Activated T-helper 1 cell treated with anti-CD3 and anti-CD28 coated beads, Interleukin-12 subunit alpha, Interleukin-12 subunit beta, Interleukin-2, Interleukin-4 antibody, amounts not matched to agents 30 ng/mL and 10 ng/mL and 1 ng/mL, durations not matched to agents 14 hours and 24 hours and 36 hours (primary cell): ENCODE data around the gene C6orf52. TPM values are rescaled to one million over a fixed set of nuclear protein-coding genes. Genes with fewer than 3 reads are reported as not detected.
"Not testable (repeated sequence)": the region's sequence is repeated elsewhere in the genome, so short reads cannot be mapped to it uniquely, and the experiment has no call there.

ENCODE experiments used
- DNase-seq: peaks from one replicate; pipeline ENCODE4 v3.0.0; 2021; ENCODE audit warnings: low spot score
- H3K27ac Mint-ChIP-seq: one replicate; pipeline ENCODE4 v1.8.0; 2021; ENCODE audit warnings: mild to moderate bottlenecking, mixed read lengths
- H3K27me3 Mint-ChIP-seq: one replicate; pipeline ENCODE4 v1.8.0; 2022; ENCODE audit warnings: mild to moderate bottlenecking, moderate library complexity, mixed read lengths; ENCODE audit not compliant: insufficient read depth
- H3K36me3 Mint-ChIP-seq: one replicate; pipeline ENCODE4 v1.8.0; 2021; ENCODE audit warnings: low read depth, mixed read lengths
- H3K4me1 Mint-ChIP-seq: one replicate; pipeline ENCODE4 v1.8.0; 2021; ENCODE audit warnings: low read depth, mixed read lengths
- H3K4me3 Mint-ChIP-seq: one replicate; pipeline ENCODE4 v1.8.0; 2021; ENCODE audit warnings: mild to moderate bottlenecking, moderate library complexity, mixed read lengths
- H3K9me3 Mint-ChIP-seq: one replicate; pipeline ENCODE4 v1.8.0; 2021; ENCODE audit warnings: mixed read lengths
- intact Hi-C: fragments of 100-400 bp; cut with micrococcal nuclease; formaldehyde crosslinking; loops from one replicate; pipeline ENCODE4 v1.15.1; 2024
- total RNA-seq: library from RNA; stranded (reverse); gene quantifications from 2 replicates; pipeline ENCODE4 v1.2.3, GENCODE V29; 2022

Gene C6orf52
- total RNA-seq, 1 donor from 2014 or later, result 3.6 TPM

GRCh38 chr6:10687582-10687981 lies 6.8 kb downstream of the C6orf52 start:
- H3K27ac Mint-ChIP-seq, result no peak overlapping the region
- no peaks in the 10 kb centered on the region for H3K9me3 Mint-ChIP-seq

DNA sequence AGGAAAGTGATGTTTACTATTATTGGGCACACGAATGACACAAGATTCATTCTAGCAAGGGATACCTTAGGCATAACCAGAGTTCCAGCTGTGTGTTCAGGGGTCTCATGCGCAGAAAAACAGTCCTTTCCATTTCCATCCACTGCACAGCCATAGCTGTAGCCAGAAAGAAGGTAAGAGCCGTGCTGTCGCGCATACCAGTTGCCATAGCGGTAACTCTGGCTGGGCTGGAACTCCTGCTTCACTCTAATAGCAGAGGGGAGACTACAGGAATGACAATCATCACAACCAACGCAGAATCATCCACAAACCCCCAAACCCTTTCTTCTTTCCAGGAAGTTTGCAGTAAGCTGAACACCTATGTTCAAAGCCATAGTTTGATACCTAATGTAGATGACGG lies 7.5 kb downstream of the C6orf52 start:
- no peak for DNase-seq
- Mint-ChIP-seq H3K27me3 (peaks cover 1% of the 10 kb centered on the region), H3K4me1 (peaks cover 41% of the 10 kb centered on the region), H3K9me3 (no peaks in the 10 kb centered on the region), H3K27ac (no peak overlapping the region), H3K4me3 (no peak overlapping the region), H3K36me3 (peaks cover 2% of the 10 kb centered on the region)
- intact Hi-C loops, result no loop called here

More at GRCh38 chr6:10687582-10687981, 6.8 kb downstream of the C6orf52 start:
- Mint-ChIP-seq H3K36me3 (no peaks in the 10 kb centered on the region), H3K27me3 (peaks cover 1% of the 10 kb centered on the region), H3K4me1 (peaks cover 35% of the 10 kb centered on the region), H3K4me3 (no peak overlapping the region)
- DNase-seq, result no peak
- intact Hi-C loops, result no loop called here

GRCh38 chr6:10685092-10685915 lies 9.1 kb downstream of the C6orf52 start:
- H3K4me1 Mint-ChIP-seq, result peaks cover 45% of the 10 kb centered on the region
- peaks cover 1% of the 10 kb centered on the region for H3K27me3 Mint-ChIP-seq
- no peak overlapping the region for H3K4me3 Mint-ChIP-seq
- H3K36me3 Mint-ChIP-seq, result peaks cover 2% of the 10 kb centered on the region
- H3K27ac Mint-ChIP-seq, result peak overlapping the region; percentile 18
- intact Hi-C loops, result loop anchor here (1.0 to 2.0 kb wide), 2 partner anchors 9 to 31 kb away; partner anchors contain the start of genes C6orf52 and PAK1IP1
- DNase-seq, result no peak
- no peaks in the 10 kb centered on the region for H3K9me3 Mint-ChIP-seq

DNA sequence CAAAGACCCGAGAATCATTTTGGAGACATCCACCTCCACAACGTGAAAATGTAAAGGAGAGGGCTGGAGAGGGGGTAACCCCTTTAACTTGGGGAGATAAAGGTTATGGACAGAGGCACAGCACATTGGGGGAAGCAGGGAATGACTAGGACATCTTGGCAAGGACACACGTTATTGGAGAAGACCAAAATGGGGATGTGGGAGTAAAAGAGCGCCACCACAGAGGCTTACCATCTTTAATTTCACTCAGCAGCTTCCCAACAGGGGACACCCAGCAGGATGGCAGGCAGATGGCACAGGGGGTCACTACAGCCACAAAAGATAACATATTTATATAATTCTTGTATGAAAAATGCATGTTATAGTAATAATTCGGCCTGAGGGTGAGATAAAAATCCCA lies 9.8 kb downstream of the C6orf52 start:
- peak overlapping the region; percentile 3 for H3K4me3 Mint-ChIP-seq
- no peaks in the 10 kb centered on the region for H3K9me3 Mint-ChIP-seq
- H3K27me3 Mint-ChIP-seq, result peaks cover 4% of the 10 kb centered on the region
- H3K4me1 Mint-ChIP-seq, result peaks cover 45% of the 10 kb centered on the region
- no peak overlapping the region for H3K27ac Mint-ChIP-seq
- peaks cover 2% of the 10 kb centered on the region for H3K36me3 Mint-ChIP-seq
- no peak for DNase-seq
- intact Hi-C loops, result loop anchor here (1.0 to 2.0 kb wide), 2 partner anchors 10 to 30 kb away; partner anchors contain the start of genes C6orf52 and PAK1IP1

DNA sequence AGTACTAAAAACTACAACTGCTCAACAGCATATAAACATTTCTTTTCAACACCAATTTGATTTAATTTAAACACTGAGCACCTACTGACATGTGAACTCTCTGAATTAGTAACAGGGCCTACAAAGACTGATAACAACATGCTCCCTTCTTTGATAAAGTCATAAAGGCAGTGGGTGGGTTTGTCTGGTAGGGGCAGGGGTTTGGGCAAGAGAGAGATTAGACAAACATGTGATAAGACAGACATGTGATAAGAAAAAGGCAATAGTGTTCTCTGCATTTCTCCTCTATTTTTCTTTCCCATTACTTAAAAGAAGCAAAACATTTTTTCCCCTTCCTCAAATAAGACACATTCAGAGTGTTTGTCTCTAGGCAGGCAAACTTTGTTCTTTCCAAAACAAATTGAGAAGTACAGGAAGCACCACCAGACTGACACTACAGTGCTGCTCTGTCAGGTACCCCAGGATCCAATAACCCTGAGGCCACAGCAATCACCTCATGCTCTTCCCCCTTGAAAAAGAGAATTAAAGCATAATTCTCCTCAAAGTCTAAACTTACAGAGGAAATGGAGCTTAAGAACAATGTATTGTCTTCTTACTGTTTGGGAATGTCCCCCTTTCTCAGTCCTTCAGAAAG lies 11.9 kb downstream of the C6orf52 start:
- peaks cover 45% of the 10 kb centered on the region for H3K4me1 Mint-ChIP-seq
- H3K36me3 Mint-ChIP-seq, result peaks cover 2% of the 10 kb centered on the region
- no peak for DNase-seq
- H3K4me3 Mint-ChIP-seq, result no peak overlapping the region
- intact Hi-C loops, result no loop called here
- peak overlapping the region; percentile 49 for H3K27ac Mint-ChIP-seq
- H3K27me3 Mint-ChIP-seq, result peaks cover 4% of the 10 kb centered on the region
- no peaks in the 10 kb centered on the region for H3K9me3 Mint-ChIP-seq

GRCh38 chr6:10681795-10682194 lies 12.6 kb downstream of the C6orf52 start:
- peaks cover 4% of the 10 kb centered on the region for H3K27me3 Mint-ChIP-seq
- peaks cover 2% of the 10 kb centered on the region for H3K36me3 Mint-ChIP-seq
- DNase-seq, result no peak
- H3K4me1 Mint-ChIP-seq, result peaks cover 45% of the 10 kb centered on the region
- H3K4me3 Mint-ChIP-seq, result no peak overlapping the region
- H3K27ac Mint-ChIP-seq, result no peak overlapping the region
- H3K9me3 Mint-ChIP-seq, result no peaks in the 10 kb centered on the region
- intact Hi-C loops, result no loop called here

GRCh38 chr6:10678456-10678855 lies 16.0 kb downstream of the C6orf52 start:
- peaks cover 2% of the 10 kb centered on the region for H3K27me3 Mint-ChIP-seq
- H3K9me3 Mint-ChIP-seq, result peaks cover 4% of the 10 kb centered on the region
- H3K4me1 Mint-ChIP-seq, result peaks cover 18% of the 10 kb centered on the region
- H3K4me3 Mint-ChIP-seq, result no peak overlapping the region
- intact Hi-C loops, result no loop called here
- peaks cover 2% of the 10 kb centered on the region for H3K36me3 Mint-ChIP-seq
- no peak for DNase-seq
- no peak overlapping the region for H3K27ac Mint-ChIP-seq

DNA sequence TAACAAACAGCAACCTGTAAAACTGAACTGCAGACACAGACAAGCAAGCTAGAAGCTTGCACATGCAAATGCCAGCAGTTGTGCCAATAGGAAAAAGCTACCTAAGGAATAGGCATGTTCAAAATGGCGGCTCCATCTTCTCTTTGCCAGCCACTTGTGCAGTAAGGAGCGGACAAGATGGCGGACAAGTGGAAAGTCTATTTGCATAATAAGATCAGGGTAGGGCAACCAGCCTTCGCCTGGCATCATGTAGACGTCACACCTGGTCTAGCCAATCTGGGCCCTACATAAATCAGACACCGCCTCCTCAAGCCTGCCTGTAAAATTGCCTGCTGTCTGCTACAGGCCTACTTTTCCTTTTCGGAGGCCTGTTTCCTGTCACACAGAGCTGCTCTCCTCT lies 18.0 kb downstream of the C6orf52 start:
- Mint-ChIP-seq H3K9me3 (peaks cover 4% of the 10 kb centered on the region), H3K36me3 (no peaks in the 10 kb centered on the region), H3K4me3 (no peak overlapping the region), H3K27me3 (peaks cover 2% of the 10 kb centered on the region), H3K4me1 (no peaks in the 10 kb centered on the region), H3K27ac (no peak overlapping the region)
- DNase-seq, result no peak
- intact Hi-C loops, result no loop called here

GRCh38 chr6:10668126-10668917 lies 26.1 kb downstream of the C6orf52 start:
- Mint-ChIP-seq H3K27me3 (peaks cover 15% of the 10 kb centered on the region), H3K27ac (peak overlapping the region; percentile 34), H3K4me1 (peaks cover 7% of the 10 kb centered on the region), H3K36me3 (peaks cover 2% of the 10 kb centered on the region), H3K4me3 (no peak overlapping the region), H3K9me3 (peaks cover 21% of the 10 kb centered on the region)
- DNase-seq, result no peak
- intact Hi-C loops, result no loop called here

DNA sequence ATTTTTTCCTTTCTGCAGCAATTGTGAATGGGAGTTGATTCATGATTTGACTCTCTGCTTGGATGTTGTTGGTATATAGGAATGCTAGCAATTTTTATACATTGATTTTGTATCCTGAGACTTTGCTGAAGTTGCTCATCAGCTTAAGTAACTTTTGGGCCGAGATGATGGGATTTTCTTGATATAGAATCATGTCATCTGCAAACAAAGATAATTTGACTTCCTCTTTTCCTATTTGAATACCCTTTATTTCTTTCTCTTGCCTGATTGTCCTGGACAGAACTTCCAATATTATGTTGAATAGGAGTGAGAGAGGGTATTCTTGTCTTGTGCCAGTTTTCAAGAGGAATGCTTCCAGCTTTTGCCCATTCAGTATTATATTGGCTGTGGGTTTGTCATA lies 28.8 kb downstream of the C6orf52 start:
- Mint-ChIP-seq H3K27me3 (peaks cover 17% of the 10 kb centered on the region), H3K9me3 (peaks cover 21% of the 10 kb centered on the region)
- H3K27ac Mint-ChIP-seq, DNase-seq, H3K4me1 Mint-ChIP-seq, intact Hi-C loops, H3K4me3 Mint-ChIP-seq, H3K36me3 Mint-ChIP-seq: not testable (repeated sequence)

GRCh38 chr6:10662742-10663141 lies 31.7 kb downstream of the C6orf52 start:
- no peak overlapping the region for H3K27ac Mint-ChIP-seq
- peaks cover 5% of the 10 kb centered on the region for H3K36me3 Mint-ChIP-seq
- peaks cover 15% of the 10 kb centered on the region for H3K27me3 Mint-ChIP-seq
- no peak overlapping the region for H3K4me3 Mint-ChIP-seq
- H3K9me3 Mint-ChIP-seq, result peaks cover 21% of the 10 kb centered on the region
- peaks cover 4% of the 10 kb centered on the region for H3K4me1 Mint-ChIP-seq
- intact Hi-C loops, result no loop called here
- DNase-seq, result no peak

GRCh38 chr6:10662207-10662606 lies 32.2 kb downstream of the C6orf52 start:
- H3K36me3 Mint-ChIP-seq, result peaks cover 5% of the 10 kb centered on the region
- peaks cover 15% of the 10 kb centered on the region for H3K27me3 Mint-ChIP-seq
- H3K9me3 Mint-ChIP-seq, result peaks cover 21% of the 10 kb centered on the region
- H3K27ac Mint-ChIP-seq, result no peak overlapping the region
- peaks cover under 1% of the 10 kb centered on the region for H3K4me1 Mint-ChIP-seq
- no peak overlapping the region for H3K4me3 Mint-ChIP-seq
- intact Hi-C loops, result no loop called here
- DNase-seq, result no peak
